Measurements from ENCODE around the gene GAS7. TPM values are rescaled to one million over a fixed set of nuclear protein-coding genes. Genes with fewer than 3 reads are reported as not detected.

The GAS7 gene
- total and polyA plus RNA-seq, 2 of the 13 experiments (the other 11 are each of a cell fraction or from before 2014, with no cell fraction given): 1.0 to 5.2 TPM

GRCh38 chr17:9948928-9949327, 249.5 kb downstream of the GAS7 start (continued):
- TF ChIP-seq ARID5B (CRISPR knock-in tag; IDR thresholded peaks at IDR 0.05) (no peak), AKNA (CRISPR knock-in tag; IDR thresholded peaks at IDR 0.05; ENCODE audit: borderline replicate concordance) (no peak), ZZZ3 (CRISPR knock-in tag; IDR thresholded peaks at IDR 0.05; ENCODE audit: borderline replicate concordance) (no peak), SMARCE1 (IDR thresholded peaks at IDR 0.05; ENCODE audit: borderline replicate concordance) (no peak), TARDBP (CRISPR knock-in tag; IDR thresholded peaks at IDR 0.05) (no peak)
